HG02623 (cell line): ENCODE measurements around the gene ZZZ3.
"Not testable (repeated sequence)": the region's sequence is repeated elsewhere in the genome, so short reads cannot be mapped to it uniquely, and the experiment has no call there.

Experiments
- ATAC-seq: cut with Tn5 transposase; IDR thresholded peaks from one replicate; pipeline ENCODE4 v1.9.1; 2021; ENCODE audit warnings: moderate library complexity; ENCODE audit not compliant: unreplicated experiment

The ZZZ3 gene

GRCh38 chr1:77671836-77672235 is 10.6 kb downstream of the ZZZ3 start:
- ATAC-seq, result no peak

GRCh38 chr1:77670330-77670729 is 12.1 kb downstream of the ZZZ3 start:
- no peak for ATAC-seq

- ATAC-seq, result no peak
These were observed 13.5 kb downstream of the ZZZ3 start for GRCh38 chr1:77668924-77669449.

- ATAC-seq, result no peak
These were observed 17.4 kb downstream of the ZZZ3 start for GRCh38 chr1:77664939-77665516.

GRCh38 chr1:77661696-77662095 is 20.8 kb downstream of the ZZZ3 start:
- no peak for ATAC-seq

GRCh38 chr1:77659879-77660593 is 22.4 kb downstream of the ZZZ3 start:
- ATAC-seq, result no peak

GRCh38 chr1:77658271-77658670 is 24.2 kb downstream of the ZZZ3 start:
- no peak for ATAC-seq

- no peak for ATAC-seq
These were observed 27.0 kb downstream of the ZZZ3 start for GRCh38 chr1:77655431-77655974.

GRCh38 chr1:77652970-77653516 is 29.4 kb downstream of the ZZZ3 start:
- no peak for ATAC-seq

- ATAC-seq, result no peak
These were observed 30.2 kb downstream of the ZZZ3 start for GRCh38 chr1:77652268-77652667.

GRCh38 chr1:77649127-77649526 is 33.3 kb downstream of the ZZZ3 start:
- ATAC-seq, result no peak

- not testable (repeated sequence) for ATAC-seq
These were observed 36.2 kb downstream of the ZZZ3 start for GRCh38 chr1:77646224-77646623.

- no peak for ATAC-seq
These were observed 39.0 kb downstream of the ZZZ3 start for GRCh38 chr1:77643456-77643855.

- no peak for ATAC-seq
These were observed 39.5 kb downstream of the ZZZ3 start for GRCh38 chr1:77642941-77643340.

GRCh38 chr1:77642196-77642595 is 40.3 kb downstream of the ZZZ3 start:
- ATAC-seq, result no peak

- ATAC-seq, result no peak
These were observed 42.8 kb downstream of the ZZZ3 start for GRCh38 chr1:77639557-77640069.

- no peak for ATAC-seq
These were observed 43.4 kb downstream of the ZZZ3 start for GRCh38 chr1:77639056-77639455.

- ATAC-seq, result no peak
These were observed 45.6 kb downstream of the ZZZ3 start for GRCh38 chr1:77636864-77637263.
